HepG2 (cell line): ENCODE measurements around the gene EEA1. TPM values are rescaled to one million over a fixed set of nuclear protein-coding genes. Genes with fewer than 3 reads are reported as not detected.

Experiments used
- ATAC-seq: fragments of 200-7000 bp; cut with Tn5 transposase; 3 replicates; pipeline ENCODE4 v1.9.1; 2020; ENCODE audit warnings: mild to moderate bottlenecking, moderate library complexity
- BruUV-seq: library from RNA; stranded (reverse); fragments of 400-500 nt; replicated peaks from 2 replicates; lab custom pipeline; 2021; lab: Mats Ljungman, UMichigan
- CTCF ChIA-PET: fragments of 300-600 bp; formaldehyde crosslinking; extraction: SDS; loops from one replicate; lab custom pipeline; 2021; ENCODE audit warnings: low total read pairs, inconsistent platforms, low intra/inter-chr PET ratio; lab: Yijun Ruan, JAX
- POLR2A ChIA-PET: fragments of 350-600 bp; sonication (Branson Sonifier 250); formaldehyde crosslinking; loops from one replicate; lab custom pipeline; 2020; ENCODE audit warnings: antibody characterized with exemption, inconsistent platforms; lab: Yijun Ruan, JAX
- DNase-seq: peaks from one replicate; pipeline ENCODE4 v3.0.0-alpha.2; 2015; ENCODE audit warnings: low spot score
- FAIRE-seq: peaks from 3 replicates; lab custom pipeline; 2011; peaks lifted over from hg19 to GRCh38; lab: Jason Lieb, UNC
- H2AFZ ChIP-seq: one replicate; pipeline ENCODE4 v1.6.1; 2011; ENCODE audit warnings: low read length, inconsistent platforms
- H3K27ac ChIP-seq: fragments of 300-600 bp; 3 replicates; pipeline ENCODE4 v1.8.0; 2011; ENCODE audit warnings: mixed run types, mild to moderate bottlenecking, mixed read lengths, low read length, inconsistent platforms; ENCODE audit not compliant: insufficient read depth; ENCODE audit errors: extremely low read length
- H3K27me3 ChIP-seq, 2 experiments: fragments of 200-600 bp in 1 of 2; 2 replicates in 1 of 2; 3 replicates in 1 of 2; pipeline versions ENCODE4 v1.6.0 to v1.8.0; 2011; ENCODE audit warnings: low read length in 2 of 2, mild to moderate bottlenecking in 2 of 2, moderate library complexity in 2 of 2, inconsistent platforms in 1 of 2; ENCODE audit not compliant: insufficient read depth in 2 of 2, control insufficient read depth in 1 of 2
- H3K36me3 ChIP-seq, 2 experiments: fragments of 200-600 bp in 1 of 2; replicated peaks in 1 of 2; 2 replicates in 1 of 2; 3 replicates in 1 of 2; pipeline versions ENCODE4 v1.5.1 to v1.8.0; 2011; ENCODE audit warnings: low read length in 2 of 2, inconsistent platforms in 1 of 2; ENCODE audit not compliant: insufficient read depth in 2 of 2, control insufficient read depth in 1 of 2
- H3K4me1 ChIP-seq: 2 replicates; pipeline ENCODE4 v1.5.1; 2012; ENCODE audit warnings: low read length, inconsistent platforms; ENCODE audit not compliant: insufficient read depth
- H3K4me2 ChIP-seq: 2 replicates; pipeline ENCODE4 v1.6.0; 2011; ENCODE audit warnings: low read depth, low read length, inconsistent platforms
- H3K4me3 ChIP-seq, 3 experiments: fragments of 200-600 bp in 1 of 3; sonication (generic), shearing (Covaris generic) in 1 of 3; replicated peaks in 1 of 3; 2 replicates each; pipeline ENCODE4 v1.5.1; 2011 to 2016; ENCODE audit warnings: low read length in 3 of 3, inconsistent platforms in 2 of 3, low read depth in 2 of 3, mild to moderate bottlenecking in 2 of 3, control low read depth in 1 of 3, mixed read lengths in 1 of 3; ENCODE audit not compliant: insufficient read depth in 1 of 3
- H3K79me2 ChIP-seq: one replicate; pipeline ENCODE4 v1.6.1; 2011; ENCODE audit warnings: low read length, inconsistent platforms; ENCODE audit not compliant: insufficient read depth
- H3K9ac ChIP-seq: 2 replicates; pipeline ENCODE4 v1.6.0; 2011; ENCODE audit warnings: mild to moderate bottlenecking, low read depth, low read length, inconsistent platforms; ENCODE audit not compliant: insufficient read depth
- H3K9me3 ChIP-seq: 2 replicates; pipeline ENCODE4 v1.5.1; 2012; ENCODE audit warnings: mild to moderate bottlenecking, low read length
- H4K20me1 ChIP-seq: 2 replicates; pipeline ENCODE4 v1.6.0; 2011; ENCODE audit warnings: inconsistent platforms, mild to moderate bottlenecking, low read length, moderate library complexity; ENCODE audit not compliant: insufficient read depth
- ESRRA ChIP-seq: sonication (generic); formaldehyde crosslinking; IDR thresholded peaks from 2 replicates; pipeline ENCODE4 v1.5.1; 2020; ENCODE audit warnings: mild to moderate bottlenecking, low read depth, missing genetic modification reagents
- FIP1L1 ChIP-seq: fragments of 200-400 bp; formaldehyde crosslinking; IDR thresholded peaks from 2 replicates; pipeline ENCODE4 v1.6.1; 2018; ENCODE audit warnings: low read depth, mild to moderate bottlenecking, low read length, moderate library complexity, borderline replicate concordance; ENCODE audit not compliant: insufficient read depth
- MBD4 ChIP-seq: IDR thresholded peaks from 2 replicates; pipeline ENCODE4 v1.6.1; 2012; ENCODE audit warnings: low read length, inconsistent platforms, borderline replicate concordance
- MED8 ChIP-seq: sonication (generic); formaldehyde crosslinking; IDR thresholded peaks from 2 replicates; pipeline ENCODE4 v1.8.1; 2023; ENCODE audit warnings: mild to moderate bottlenecking, missing genetic modification reagents; ENCODE audit not compliant: insufficient replicate concordance
- MZF1 ChIP-seq: sonication (generic); formaldehyde crosslinking; IDR thresholded peaks from 2 replicates; pipeline ENCODE4 v1.8.1; 2023; ENCODE audit warnings: mild to moderate bottlenecking, missing genetic modification reagents, borderline replicate concordance
- SAFB2 ChIP-seq: sonication (generic); formaldehyde crosslinking; IDR thresholded peaks from 2 replicates; pipeline ENCODE4 v1.5.1; 2020; ENCODE audit warnings: missing genetic modification reagents, low read depth, mild to moderate bottlenecking, borderline replicate concordance
- SOX6 ChIP-seq, 2 experiments: fragments of 450-650 bp in 1 of 2; sonication (generic) in 1 of 2; formaldehyde crosslinking in 1 of 2; IDR thresholded peaks; 2 replicates each; pipeline versions ENCODE4 v1.4.0 to v1.6.1; 2017 to 2020; ENCODE audit warnings: antibody characterized with exemption in 1 of 2, mild to moderate bottlenecking in 1 of 2, missing genetic modification reagents in 1 of 2
- ZBTB39 ChIP-seq: sonication (generic); formaldehyde crosslinking; IDR thresholded peaks from 2 replicates; pipeline ENCODE4 v1.5.0; 2020; ENCODE audit warnings: missing genetic modification reagents
- ZFX ChIP-seq: sonication (generic); formaldehyde crosslinking; IDR thresholded peaks from 2 replicates; pipeline ENCODE4 v1.4.0; 2020; ENCODE audit warnings: mild to moderate bottlenecking, low read depth, missing genetic modification reagents, moderate library complexity
- ZNF142 ChIP-seq: sonication (generic); formaldehyde crosslinking; IDR thresholded peaks from 2 replicates; pipeline ENCODE4 v1.4.0; 2020; ENCODE audit warnings: missing genetic modification reagents
- ZNF816 ChIP-seq: sonication (generic); formaldehyde crosslinking; IDR thresholded peaks from 2 replicates; pipeline ENCODE4 v1.8.0; 2022; ENCODE audit warnings: missing genetic modification reagents, mild to moderate bottlenecking, borderline replicate concordance
- ZUFSP ChIP-seq: sonication (generic); formaldehyde crosslinking; IDR thresholded peaks from 2 replicates; pipeline ENCODE4 v1.9.0; 2021; ENCODE audit warnings: missing genetic modification reagents, mild to moderate bottlenecking, borderline replicate concordance
- WGBS: methylation state at CpG from one replicate; pipeline ENCODE4 v1.1.6; 2017; ENCODE audit warnings: low lambda C conversion rate; 5-methylcytosine and 5-hydroxymethylcytosine counted together
- in situ Hi-C: cut with HindIII; loops from 2 replicates; pipeline ENCODE4 v1.10.0; 2017; ENCODE audit warnings: low pct_unique_long_range_greater_than_20kb; ENCODE audit not compliant: extremely low pct_ligation_motif_present
- intact Hi-C: fragments of 100-400 bp; cut with micrococcal nuclease; formaldehyde crosslinking; loops from one replicate; pipeline ENCODE4 v1.10.0; 2022; ENCODE audit not compliant: unreplicated experiment
- polyA plus RNA-seq, 8 experiments: library from polyadenylated mRNA; depleted of rRNA in 3 of 8; stranded (reverse) in 7 of 8; unstranded in 1 of 8; fragments of >200 nt; fragmentation: Illumina TruSeq in 4 of 8; extraction: Trizol in 4 of 8; gene quantifications; 2 replicates each; pipeline versions ENCODE4 v1.2.1 to v1.2.3, GENCODE V29; 2011 to 2016; ENCODE audit warnings: low read depth in 4 of 8, missing spikeins in 1 of 8, mixed read lengths in 1 of 8; ENCODE audit not compliant: insufficient read depth in 1 of 8
- total RNA-seq, 5 experiments: library from RNA; depleted of rRNA; stranded (reverse); fragments of >200 nt; fragmentation: Illumina TruSeq; extraction: Trizol; gene quantifications; 2 replicates each; pipeline ENCODE4 v1.2.3, GENCODE V29; 2016; ENCODE audit warnings: low read depth in 1 of 5

The EEA1 gene
- total and polyA plus RNA-seq, 2 of the 13 experiments (the other 11 are each of a cell fraction or from before 2014, with no cell fraction given), result 5.0 to 19.3 TPM

- intact Hi-C loops, result loop anchor here (10.0 kb wide), 2 partner anchors 339 to 1319 kb away; no protein-coding TSS in a partner anchor
- Histone ChIP-seq H4K20me1 (no peaks in the 10 kb centered on the region), H3K4me3 (no peak overlapping the region), H3K27me3 (no peaks in the 10 kb centered on the region), H3K9ac (no peak overlapping the region), H3K4me1 (no peaks in the 10 kb centered on the region), H3K36me3 (peaks cover 2 to 27% of the 10 kb centered on the region in 2 experiments; a peak in 3 of 5 replicates), H3K27ac (no peak overlapping the region), H3K4me2 (no peak overlapping the region), H2AFZ (no peak overlapping the region), H3K9me3 (no peaks in the 10 kb centered on the region), H3K79me2 (no peaks in the 10 kb centered on the region)
- DNase-seq (no peak), ATAC-seq (no peak), FAIRE-seq (no peak)
- POLR2A ChIA-PET, result no interaction called here
- no peak for TF ChIP-seq FIP1L1
- no peak for TF ChIP-seq ZNF816 (CRISPR knock-in tag)
- TF ChIP-seq SAFB2 (CRISPR knock-in tag), result no peak
- TF ChIP-seq SOX6 (IDR thresholded peaks at IDR 0.05), result no peak
- TF ChIP-seq SOX6 (CRISPR knock-in tag; IDR thresholded peaks at IDR 0.05), result no peak
- TF ChIP-seq ESRRA (CRISPR knock-in tag), result no peak
- no peak for TF ChIP-seq MBD4
- no peak for TF ChIP-seq ZBTB39 (CRISPR knock-in tag)
- TF ChIP-seq MED8 (CRISPR knock-in tag), result no peak
- TF ChIP-seq ZFX, result no peak
- TF ChIP-seq ZUFSP, result no peak
- no peak for TF ChIP-seq MZF1 (CRISPR knock-in tag)
- no peak for TF ChIP-seq ZNF142 (CRISPR knock-in tag)
- in situ Hi-C loops, result loop anchor here (10.0 kb wide), 1 partner anchor 629 kb away; no protein-coding TSS in a partner anchor
- CTCF ChIA-PET, result no interaction called here
- 92% methylated on average over 1 of the region's 1 CpG for WGBS
- TSS peak; percentile 13 for BruUV-seq
Measured at GRCh38 chr12:92786045-92786444, 143.1 kb downstream of the EEA1 start.
